NCI-H2107 (cell line): ENCODE results near the gene SNN.

Experiments used
- DNase-seq: peaks from one replicate; lab custom pipeline; 2025; lab: John Stamatoyannopoulos, UW

The SNN gene

GRCh38 chr16:11667824-11668622, at the start of gene SNN:
TSS of gene SNN (plus strand) at chr16:11668455. CDS start at chr16:11676060, 7,605 bp downstream.
- DNase-seq: peak; percentile 72

GRCh38 chr16:11619327-11619851, 48.9 kb upstream of the SNN start:
- no peak for DNase-seq

- no peak for DNase-seq
Measured at GRCh38 chr16:11620243-11621003, 47.8 kb upstream of the SNN start.

- no peak for DNase-seq
Measured at GRCh38 chr16:11621539-11621919, 46.7 kb upstream of the SNN start.

- DNase-seq: no peak
Measured at GRCh38 chr16:11621920-11622651, 46.2 kb upstream of the SNN start.

GRCh38 chr16:11624205-11624604, 44.0 kb upstream of the SNN start:
- DNase-seq: no peak

- no peak for DNase-seq
Measured at GRCh38 chr16:11624636-11625607, 43.3 kb upstream of the SNN start.

- no peak for DNase-seq
Measured at GRCh38 chr16:11625769-11626168, 42.5 kb upstream of the SNN start.

- no peak for DNase-seq
Measured at GRCh38 chr16:11626657-11627291, 41.5 kb upstream of the SNN start.

GRCh38 chr16:11627292-11627663, 41.0 kb upstream of the SNN start:
- DNase-seq: no peak

GRCh38 chr16:11627822-11628457, 40.3 kb upstream of the SNN start:
- no peak for DNase-seq

GRCh38 chr16:11629071-11630030, 38.9 kb upstream of the SNN start:
- peak; percentile 30 for DNase-seq

GRCh38 chr16:11630046-11630767, 38.0 kb upstream of the SNN start:
- peak; percentile 41 for DNase-seq

GRCh38 chr16:11630768-11631056, 37.5 kb upstream of the SNN start:
- no peak for DNase-seq

GRCh38 chr16:11631214-11631613, 37.0 kb upstream of the SNN start:
- DNase-seq: no peak

- no peak for DNase-seq
Measured at GRCh38 chr16:11632455-11632939, 35.8 kb upstream of the SNN start.

- DNase-seq: no peak
Measured at GRCh38 chr16:11633113-11633512, 35.1 kb upstream of the SNN start.

GRCh38 chr16:11634312-11634711, 33.9 kb upstream of the SNN start:
- no peak for DNase-seq
